ENCODE results near the gene AGXT2. TPM values are rescaled to one million over a fixed set of nuclear protein-coding genes. Genes with fewer than 3 reads are reported as not detected.

Gene AGXT2
- total RNA-seq, 1 experiment from 2014 or later: not detected

DNA sequence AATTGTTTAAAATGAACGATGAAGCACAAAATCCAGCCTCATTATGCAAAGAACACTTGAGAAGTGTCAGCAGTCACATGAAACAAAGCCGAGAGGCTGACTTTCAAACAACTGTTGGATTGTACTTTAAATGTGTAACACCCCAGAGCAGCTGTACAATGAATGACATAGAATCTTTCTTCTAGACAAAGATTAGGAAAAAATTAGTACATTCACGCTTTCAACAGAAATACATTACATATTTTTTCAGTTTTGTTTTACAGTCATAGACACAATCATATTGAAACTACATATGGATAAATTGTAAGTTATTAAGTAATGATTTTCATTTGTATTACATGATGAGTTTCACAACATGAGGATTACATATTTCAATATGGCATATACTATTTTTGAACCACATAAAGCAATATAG is 10.6 kb upstream of the AGXT2 start:
- Mint-ChIP-seq H3K4me3 (ENCODE audit: unreplicated experiment) (no peak overlapping the region), H3K9me3 (ENCODE audit: unreplicated experiment) (no peaks in the 10 kb centered on the region)

GRCh38 chr5:35056686-35057085 is 8.9 kb upstream of the AGXT2 start:
- BruUV-seq (replicated peaks): no TSS peak
- ChIA-PET POLR2A (no interaction called here), CTCF (no interaction called here)
- no peak for DNase-seq (ENCODE audit: unreplicated experiment)
- Mint-ChIP-seq H3K27me3 (ENCODE audit: insufficient read depth, unreplicated experiment) (peaks cover 46% of the 10 kb centered on the region), H3K9me3 (ENCODE audit: unreplicated experiment) (no peaks in the 10 kb centered on the region), H3K4me3 (ENCODE audit: unreplicated experiment) (no peak overlapping the region), H3K4me1 (ENCODE audit: insufficient read depth, unreplicated experiment) (no peaks in the 10 kb centered on the region), H3K36me3 (ENCODE audit: insufficient read depth, unreplicated experiment) (no peaks in the 10 kb centered on the region), H3K27ac (ENCODE audit: low read depth, unreplicated experiment) (no peak overlapping the region)
- intact Hi-C loops (cut with micrococcal nuclease): no loop called here
- TF ChIP-seq CTCF (IDR thresholded peaks at IDR 0.05; ENCODE audit: unreplicated experiment): no peak

More for the DNA sequence above, 10.6 kb upstream of the AGXT2 start:
- POLR2A ChIA-PET: no interaction called here
- Mint-ChIP-seq H3K27me3 (ENCODE audit: insufficient read depth, unreplicated experiment) (peaks cover 46% of the 10 kb centered on the region), H3K4me1 (ENCODE audit: insufficient read depth, unreplicated experiment) (no peaks in the 10 kb centered on the region), H3K36me3 (ENCODE audit: insufficient read depth, unreplicated experiment) (no peaks in the 10 kb centered on the region), H3K27ac (ENCODE audit: low read depth, unreplicated experiment) (no peak overlapping the region)
- no peak for DNase-seq (ENCODE audit: unreplicated experiment)
- BruUV-seq (replicated peaks): no TSS peak
- intact Hi-C loops (cut with micrococcal nuclease): no loop called here
- CTCF ChIA-PET: interaction anchor here (0.6 kb wide), 1 partner anchor 172 kb away, joined by 3 read pairs; the partner anchor contains the start of gene PRLR
- TF ChIP-seq CTCF (IDR thresholded peaks at IDR 0.05; ENCODE audit: unreplicated experiment): no peak

- H3K27me3 Mint-ChIP-seq (ENCODE audit: insufficient read depth, unreplicated experiment): peaks cover 37% of the 10 kb centered on the region
- no peak overlapping the region for H3K4me3 Mint-ChIP-seq (ENCODE audit: unreplicated experiment)
- no peaks in the 10 kb centered on the region for H3K9me3 Mint-ChIP-seq (ENCODE audit: unreplicated experiment)
- intact Hi-C loops (cut with micrococcal nuclease): no loop called here
- ChIA-PET CTCF (interaction anchor here (0.6 to 1.1 kb wide), 2 partner anchors 12 to 498 kb away, joined by 3 read pairs; no protein-coding TSS in a partner anchor), POLR2A (no interaction called here)
- no TSS peak for BruUV-seq (replicated peaks)
- no peak for TF ChIP-seq CTCF (IDR thresholded peaks at IDR 0.05; ENCODE audit: unreplicated experiment)
- DNase-seq (ENCODE audit: unreplicated experiment): no peak
- H3K27ac Mint-ChIP-seq (ENCODE audit: low read depth, unreplicated experiment): no peak overlapping the region
- H3K36me3 Mint-ChIP-seq (ENCODE audit: insufficient read depth, unreplicated experiment): no peaks in the 10 kb centered on the region
- no peaks in the 10 kb centered on the region for H3K4me1 Mint-ChIP-seq (ENCODE audit: insufficient read depth, unreplicated experiment)
These were observed 5.1 kb upstream of the AGXT2 start for GRCh38 chr5:35052838-35053237.

DNA sequence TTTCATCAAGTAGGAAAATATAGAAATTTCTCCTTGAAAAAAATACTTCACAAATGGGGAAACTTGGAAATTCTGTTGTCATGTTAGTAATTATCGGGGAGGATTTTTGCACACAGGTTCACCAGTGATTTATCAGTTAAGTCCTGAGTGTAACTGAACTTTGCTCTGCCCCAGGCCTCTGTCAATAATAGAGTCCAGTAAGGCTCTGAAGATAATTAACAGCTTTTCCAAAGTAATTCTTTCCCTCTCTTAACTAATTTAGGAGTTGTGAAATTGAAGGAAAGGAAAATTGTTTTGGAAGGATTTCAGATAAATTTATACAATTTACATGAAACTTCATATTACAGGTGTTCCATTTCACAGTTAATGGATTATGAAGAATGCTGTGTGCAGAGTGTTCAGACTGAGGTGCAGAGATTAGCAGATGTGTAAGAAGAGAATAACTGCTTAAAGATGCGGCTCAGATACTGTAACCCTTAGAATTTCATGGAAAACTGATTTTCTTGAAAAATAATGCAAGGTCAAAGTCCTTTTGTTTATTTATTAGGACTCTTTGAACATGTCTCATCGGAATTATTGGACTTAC is 2.9 kb upstream of the AGXT2 start:
- Mint-ChIP-seq H3K27ac (ENCODE audit: low read depth, unreplicated experiment) (no peak overlapping the region), H3K4me3 (ENCODE audit: unreplicated experiment) (no peak overlapping the region), H3K4me1 (ENCODE audit: insufficient read depth, unreplicated experiment) (no peaks in the 10 kb centered on the region), H3K9me3 (ENCODE audit: unreplicated experiment) (no peaks in the 10 kb centered on the region), H3K27me3 (ENCODE audit: insufficient read depth, unreplicated experiment) (peaks cover 20% of the 10 kb centered on the region), H3K36me3 (ENCODE audit: insufficient read depth, unreplicated experiment) (no peaks in the 10 kb centered on the region)
- BruUV-seq (replicated peaks): no TSS peak
- ChIA-PET CTCF (interaction anchor here (0.9 kb wide), 1 partner anchor 876 kb away, joined by 4 read pairs; no protein-coding TSS in a partner anchor), POLR2A (interaction anchor here (1.0 kb wide), 1 partner anchor 21 kb away, joined by 4 read pairs; no protein-coding TSS in a partner anchor)
- intact Hi-C loops (cut with micrococcal nuclease): no loop called here
- TF ChIP-seq CTCF (IDR thresholded peaks at IDR 0.05; ENCODE audit: unreplicated experiment): no peak
- DNase-seq (ENCODE audit: unreplicated experiment): no peak
